Ammon's horn (tissue), 1 donor: ENCODE measurements around the gene ATP13A3.
"Not testable (repeated sequence)": the region's sequence is repeated elsewhere in the genome, so short reads cannot be mapped to it uniquely, and the experiment has no call there.

ENCODE experiments used
- DNase-seq: peaks from one replicate; pipeline ENCODE4 v3.0.0-alpha.2; 2016; ENCODE audit warnings: low spot score

Gene ATP13A3

GRCh38 chr3:194486540-194487288 is at the start of gene ATP13A3:
TSS of gene ATP13A3 (minus strand) at chr3:194487002. CDS start at chr3:194462190, 24,812 bp downstream.
- peak; percentile 95 for DNase-seq

DNA sequence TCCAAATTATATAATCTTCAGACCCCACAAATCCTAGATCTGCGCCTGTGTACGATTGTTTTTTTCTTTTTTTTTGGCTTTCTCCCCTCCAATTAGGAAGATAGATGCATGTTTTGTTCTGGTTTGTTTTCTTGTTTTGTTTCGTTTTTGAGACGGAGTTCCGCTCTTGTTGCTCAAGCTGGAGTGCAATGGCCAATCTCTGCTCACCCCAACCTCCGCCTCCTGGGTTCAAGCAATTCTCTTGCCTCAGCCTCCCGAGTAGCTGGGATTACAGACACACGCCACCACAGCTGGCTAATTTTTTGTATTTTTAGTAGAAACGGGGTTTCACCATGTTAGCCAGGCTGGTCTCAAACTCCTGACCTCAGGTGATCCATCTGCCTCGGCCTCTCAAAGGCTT is 48.4 kb upstream of the ATP13A3 start:
- DNase-seq, result not testable (repeated sequence)

- no peak for DNase-seq
These were observed 47.4 kb upstream of the ATP13A3 start for GRCh38 chr3:194534243-194534642.

DNA sequence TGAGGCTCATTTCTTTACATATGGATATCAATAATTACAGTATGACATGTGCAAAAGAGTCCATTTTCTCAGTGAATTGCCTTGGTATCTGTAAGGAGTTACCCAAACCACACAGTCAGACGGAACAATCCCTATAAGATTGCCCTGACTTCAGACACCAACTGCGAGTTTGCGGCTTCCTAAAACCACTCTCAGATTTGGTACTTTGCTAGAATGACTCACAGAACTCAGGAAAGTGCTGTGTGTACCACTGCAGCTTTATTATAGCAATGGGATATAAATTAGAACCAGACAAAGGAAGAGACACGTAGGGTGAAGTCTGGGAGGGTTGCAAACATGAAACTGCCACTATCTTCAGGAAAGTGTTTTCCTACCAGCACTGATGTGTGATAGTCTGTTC is 45.8 kb upstream of the ATP13A3 start:
- DNase-seq, result no peak

GRCh38 chr3:194527726-194528125 is 40.9 kb upstream of the ATP13A3 start:
- DNase-seq, result no peak

DNA sequence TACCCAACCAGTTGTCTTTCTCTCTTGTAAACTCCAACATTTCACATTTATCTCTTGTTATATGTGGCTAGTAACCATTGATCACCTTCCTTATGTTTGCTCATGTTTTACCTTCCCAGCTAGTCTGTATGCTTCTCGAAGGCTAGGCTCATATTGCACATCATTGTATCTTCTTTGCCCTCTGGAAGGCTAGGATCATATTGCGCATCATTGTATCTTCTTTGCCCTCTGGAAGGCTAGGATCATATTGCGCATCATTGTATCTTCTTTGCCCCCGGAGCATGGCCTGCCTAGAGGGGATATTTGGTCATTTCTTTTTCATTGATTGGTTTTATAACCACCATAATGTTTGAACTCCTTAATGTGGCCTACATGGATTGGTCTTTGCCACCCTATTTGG is 39.4 kb upstream of the ATP13A3 start:
- DNase-seq, result no peak

GRCh38 chr3:194522579-194523046 is 35.8 kb upstream of the ATP13A3 start:
- no peak for DNase-seq

DNA sequence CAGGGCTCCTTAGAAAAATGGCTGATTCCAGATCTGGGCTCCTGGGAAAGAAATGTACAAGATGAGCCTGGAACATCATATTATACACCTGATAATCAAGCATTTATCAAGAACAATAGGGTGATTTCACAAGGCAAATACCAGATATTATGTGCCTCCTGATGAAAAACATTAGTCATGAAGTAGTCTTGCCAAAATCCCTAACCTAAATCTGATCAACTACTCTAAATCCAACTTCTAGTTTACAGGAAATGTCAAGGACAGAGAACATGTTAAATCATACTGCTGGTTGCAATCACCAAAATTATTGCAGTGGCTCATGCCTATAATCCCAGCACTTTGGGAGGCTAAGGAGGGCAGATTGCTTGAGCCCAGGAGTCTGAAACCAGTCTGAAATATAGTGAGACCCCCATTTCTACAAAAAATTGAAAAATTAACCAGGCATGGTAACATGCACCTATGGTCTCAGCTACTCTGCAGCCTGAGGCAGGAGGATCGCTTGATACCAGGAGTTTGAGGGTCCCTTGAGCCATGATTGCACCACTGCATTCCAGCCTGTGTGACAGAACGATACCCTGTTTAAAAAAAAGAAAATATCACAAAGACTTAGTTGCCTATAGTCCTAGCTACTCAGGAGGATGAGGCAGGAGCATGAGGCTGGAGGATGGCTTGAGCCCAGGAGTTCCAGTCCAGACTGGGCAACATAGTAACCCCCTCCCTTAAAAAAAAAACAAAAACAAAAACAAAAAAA is 34.9 kb upstream of the ATP13A3 start:
- no peak for DNase-seq

DNA sequence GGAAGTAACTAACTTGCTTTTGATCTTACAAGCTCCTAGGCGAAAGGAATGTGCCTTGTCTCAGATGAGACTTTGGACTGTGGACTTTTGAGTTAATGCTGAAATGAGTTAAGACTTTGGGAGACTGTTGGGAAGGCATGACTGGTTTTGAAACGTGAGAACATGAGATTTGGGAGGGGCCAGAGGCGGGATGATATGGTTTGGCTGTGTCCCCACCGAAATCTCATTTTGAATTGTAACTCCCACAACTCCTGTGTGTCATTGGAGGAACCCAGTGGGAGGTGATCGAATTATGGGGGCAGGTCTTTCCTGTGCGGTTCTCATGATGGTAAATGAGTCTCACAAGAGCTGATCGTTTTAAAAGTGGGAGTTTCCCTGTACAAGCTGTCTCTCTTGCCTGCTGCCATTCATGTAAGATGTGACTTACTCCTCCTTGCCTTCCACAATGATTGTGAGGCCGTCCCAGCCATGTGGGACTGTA is 33.9 kb upstream of the ATP13A3 start:
- DNase-seq, result not testable (repeated sequence)

DNA sequence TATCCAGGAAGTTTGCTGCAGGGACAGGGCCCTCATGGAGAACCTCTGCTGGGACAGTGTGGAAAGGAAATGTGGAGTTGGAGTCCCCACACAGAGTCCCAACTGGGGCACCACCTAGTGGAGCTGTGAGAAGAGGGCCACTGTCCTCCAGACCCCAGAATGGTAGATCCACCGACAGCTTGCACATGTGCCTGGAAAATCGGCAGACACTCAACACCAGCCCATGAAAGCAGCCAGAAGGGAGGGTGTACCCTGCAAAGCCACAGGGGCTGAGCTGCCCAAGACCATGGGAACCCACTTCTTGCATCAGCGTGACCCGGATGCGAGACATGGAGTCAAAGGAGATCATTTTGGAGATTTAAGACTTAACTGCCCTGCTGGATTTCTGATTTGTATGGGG is 33.4 kb upstream of the ATP13A3 start:
- DNase-seq, result not testable (repeated sequence)

GRCh38 chr3:194518652-194519051 is 31.9 kb upstream of the ATP13A3 start:
- no peak for DNase-seq

- DNase-seq, result no peak
These were observed 30.5 kb upstream of the ATP13A3 start for GRCh38 chr3:194517333-194517732.

- DNase-seq, result no peak
These were observed 27.8 kb upstream of the ATP13A3 start for GRCh38 chr3:194514626-194515025.

GRCh38 chr3:194512895-194513601 is 26.2 kb upstream of the ATP13A3 start:
- no peak for DNase-seq

DNA sequence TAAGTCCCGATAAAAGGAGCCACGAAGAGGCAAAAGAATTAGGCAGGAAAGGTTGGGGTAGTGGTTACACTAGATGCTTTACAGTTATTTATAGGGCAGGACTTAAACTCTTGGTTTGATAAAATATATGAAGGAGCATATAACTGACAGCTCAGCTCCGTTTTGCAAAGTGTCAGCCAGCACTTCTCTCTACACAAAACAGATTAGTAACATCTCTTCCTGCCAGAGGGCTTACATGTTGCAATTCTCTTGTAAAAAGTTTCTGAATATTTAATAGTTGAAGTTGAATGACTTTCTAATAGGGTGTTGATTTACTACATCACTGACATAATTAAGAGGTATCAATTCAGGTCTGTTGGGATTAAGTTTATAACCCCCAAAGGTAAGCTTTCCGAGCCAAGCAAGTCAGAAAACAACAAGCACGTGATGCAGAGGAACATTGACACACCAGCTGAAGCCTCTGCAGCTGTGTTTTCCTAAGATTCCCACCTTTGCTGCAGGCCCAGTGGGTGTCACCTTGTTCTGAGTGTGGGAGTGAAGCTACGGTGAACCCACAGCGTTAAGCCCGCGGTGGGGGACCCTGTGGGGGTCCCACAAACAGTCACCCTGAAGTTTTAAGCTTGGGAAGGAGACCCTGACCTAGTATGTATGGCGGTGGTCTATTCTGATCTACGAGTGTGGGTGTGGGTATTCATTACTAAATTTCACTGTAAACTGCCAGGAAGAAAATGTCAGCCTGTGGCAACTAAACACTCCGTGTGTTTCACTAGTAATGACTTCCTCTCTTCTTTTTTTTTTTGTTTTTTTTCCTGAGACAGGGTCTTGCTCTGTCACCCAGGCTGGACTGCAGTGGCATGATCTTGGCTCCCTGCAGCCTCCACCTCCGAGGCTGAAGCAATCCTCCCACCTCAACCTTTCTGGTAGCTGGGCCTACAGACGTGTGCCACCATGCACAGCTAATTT is 22.0 kb upstream of the ATP13A3 start:
- DNase-seq, result no peak

DNA sequence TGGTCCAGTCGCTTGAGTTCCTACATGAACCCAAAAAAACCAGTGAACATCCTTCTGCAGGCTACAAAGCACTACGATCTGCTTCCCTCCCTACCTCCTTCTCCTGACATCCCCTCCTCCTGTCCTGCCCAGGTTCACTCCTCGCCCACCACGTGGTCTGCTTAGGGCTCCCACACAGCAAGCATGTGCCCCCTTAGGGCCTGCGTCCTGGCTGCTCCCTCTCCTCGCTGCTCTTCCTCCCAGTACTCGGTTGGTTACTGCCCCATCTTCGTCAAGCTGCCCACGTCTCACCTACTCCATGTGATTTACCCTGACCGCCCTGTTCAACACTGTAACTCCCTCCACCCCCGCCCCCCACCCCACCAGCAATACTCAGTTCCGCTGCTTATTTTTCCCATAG is 20.8 kb upstream of the ATP13A3 start:
- no peak for DNase-seq

GRCh38 chr3:194505791-194506415 is 19.1 kb upstream of the ATP13A3 start:
- DNase-seq, result no peak

GRCh38 chr3:194504861-194505260 is 18.1 kb upstream of the ATP13A3 start:
- DNase-seq, result no peak

GRCh38 chr3:194504146-194504545 is 17.3 kb upstream of the ATP13A3 start:
- no peak for DNase-seq

DNA sequence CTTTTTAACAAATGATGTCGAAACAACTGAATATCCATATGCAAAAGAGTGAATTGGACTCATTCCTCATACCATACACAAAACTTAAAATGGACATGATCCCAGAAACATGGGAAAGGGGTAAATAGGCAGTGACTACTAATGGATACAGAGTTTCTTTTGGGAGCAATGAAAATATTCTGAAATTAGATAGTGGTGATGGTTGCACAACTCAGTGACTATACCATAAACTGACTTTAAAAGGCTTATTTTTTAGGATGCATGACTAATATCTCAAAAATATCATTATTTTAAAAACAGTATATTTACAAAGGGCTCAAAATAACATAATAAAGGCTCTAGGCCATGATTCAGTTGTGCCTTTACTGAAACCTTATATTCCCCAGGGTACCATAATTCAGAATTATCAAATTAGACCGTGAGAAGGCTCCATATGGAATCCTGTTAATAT is 16.3 kb upstream of the ATP13A3 start:
- no peak for DNase-seq

- no peak for DNase-seq
These were observed 13.4 kb upstream of the ATP13A3 start for GRCh38 chr3:194500198-194500597.
